IPS-18a (cell line): ENCODE measurements around the gene RAB30.

Experiments used
- H3K27ac ChIP-seq: one replicate; pipeline ENCODE4 v1.5.1; 2013; ENCODE audit warnings: low read length
- H3K27me3 ChIP-seq: one replicate; pipeline ENCODE4 v1.6.1; 2013; ENCODE audit warnings: mild to moderate bottlenecking, low read length; ENCODE audit not compliant: control insufficient read depth, insufficient read depth
- H3K36me3 ChIP-seq: one replicate; pipeline ENCODE4 v1.6.1; 2013; ENCODE audit warnings: low read depth, low read length; ENCODE audit not compliant: control insufficient read depth
- H3K4me1 ChIP-seq: one replicate; pipeline ENCODE4 v1.6.1; 2013; ENCODE audit warnings: low read depth, low read length; ENCODE audit not compliant: control insufficient read depth
- H3K4me3 ChIP-seq: one replicate; pipeline ENCODE4 v1.5.1; 2013; ENCODE audit warnings: low read length
- H3K9ac ChIP-seq: one replicate; pipeline ENCODE4 v1.6.1; 2013; ENCODE audit warnings: mild to moderate bottlenecking, low read length, moderate library complexity
- H3K9me3 ChIP-seq: one replicate; pipeline ENCODE4 v1.6.1; 2013; ENCODE audit warnings: low read depth, low read length; ENCODE audit not compliant: control insufficient read depth

Gene RAB30

GRCh38 chr11:82992223-82992622 lies 79.5 kb downstream of the RAB30 start:
- Histone ChIP-seq H3K4me3 (no peak overlapping the region), H3K36me3 (no peaks in the 10 kb centered on the region), H3K4me1 (no peaks in the 10 kb centered on the region), H3K9me3 (no peaks in the 10 kb centered on the region), H3K27me3 (no peaks in the 10 kb centered on the region), H3K27ac (no peak overlapping the region), H3K9ac (no peak overlapping the region)

- H3K9ac ChIP-seq, result no peak overlapping the region
- no peaks in the 10 kb centered on the region for H3K9me3 ChIP-seq
- no peaks in the 10 kb centered on the region for H3K36me3 ChIP-seq
- no peaks in the 10 kb centered on the region for H3K27me3 ChIP-seq
- H3K4me1 ChIP-seq, result no peaks in the 10 kb centered on the region
- H3K27ac ChIP-seq, result no peak overlapping the region
- H3K4me3 ChIP-seq, result no peak overlapping the region
Observed at GRCh38 chr11:82989628-82990404, 81.9 kb downstream of the RAB30 start.

- Histone ChIP-seq H3K9me3 (no peaks in the 10 kb centered on the region), H3K4me3 (no peak overlapping the region), H3K36me3 (no peaks in the 10 kb centered on the region), H3K27ac (no peak overlapping the region), H3K27me3 (no peaks in the 10 kb centered on the region), H3K4me1 (no peaks in the 10 kb centered on the region), H3K9ac (no peak overlapping the region)
Observed at GRCh38 chr11:82988936-82989627, 82.6 kb downstream of the RAB30 start.

GRCh38 chr11:82987997-82988396 lies 83.7 kb downstream of the RAB30 start:
- H3K4me1 ChIP-seq, result no peaks in the 10 kb centered on the region
- no peaks in the 10 kb centered on the region for H3K9me3 ChIP-seq
- H3K9ac ChIP-seq, result no peak overlapping the region
- no peaks in the 10 kb centered on the region for H3K36me3 ChIP-seq
- H3K27ac ChIP-seq, result no peak overlapping the region
- H3K4me3 ChIP-seq, result no peak overlapping the region
- no peaks in the 10 kb centered on the region for H3K27me3 ChIP-seq

GRCh38 chr11:82986446-82986845 lies 85.3 kb downstream of the RAB30 start:
- Histone ChIP-seq H3K27me3 (no peaks in the 10 kb centered on the region), H3K4me1 (no peaks in the 10 kb centered on the region), H3K4me3 (no peak overlapping the region), H3K9ac (no peak overlapping the region), H3K36me3 (no peaks in the 10 kb centered on the region), H3K27ac (no peak overlapping the region), H3K9me3 (no peaks in the 10 kb centered on the region)

GRCh38 chr11:82981852-82982251 lies 89.8 kb downstream of the RAB30 start:
- H3K4me3 ChIP-seq, result no peak overlapping the region
- H3K9me3 ChIP-seq, result no peaks in the 10 kb centered on the region
- H3K4me1 ChIP-seq, result no peaks in the 10 kb centered on the region
- H3K9ac ChIP-seq, result no peak overlapping the region
- H3K27me3 ChIP-seq, result no peaks in the 10 kb centered on the region
- no peaks in the 10 kb centered on the region for H3K36me3 ChIP-seq
- no peak overlapping the region for H3K27ac ChIP-seq

GRCh38 chr11:82980947-82981346 lies 90.8 kb downstream of the RAB30 start:
- no peaks in the 10 kb centered on the region for H3K27me3 ChIP-seq
- H3K27ac ChIP-seq, result no peak overlapping the region
- H3K36me3 ChIP-seq, result no peaks in the 10 kb centered on the region
- no peaks in the 10 kb centered on the region for H3K9me3 ChIP-seq
- no peaks in the 10 kb centered on the region for H3K4me1 ChIP-seq
- no peak overlapping the region for H3K4me3 ChIP-seq
- H3K9ac ChIP-seq, result no peak overlapping the region

GRCh38 chr11:82980292-82980691 lies 91.4 kb downstream of the RAB30 start:
- H3K27ac ChIP-seq, result no peak overlapping the region
- no peaks in the 10 kb centered on the region for H3K9me3 ChIP-seq
- H3K9ac ChIP-seq, result no peak overlapping the region
- H3K36me3 ChIP-seq, result no peaks in the 10 kb centered on the region
- no peak overlapping the region for H3K4me3 ChIP-seq
- H3K4me1 ChIP-seq, result no peaks in the 10 kb centered on the region
- H3K27me3 ChIP-seq, result no peaks in the 10 kb centered on the region

GRCh38 chr11:82979824-82980223 lies 91.9 kb downstream of the RAB30 start:
- H3K27me3 ChIP-seq, result no peaks in the 10 kb centered on the region
- no peak overlapping the region for H3K4me3 ChIP-seq
- no peaks in the 10 kb centered on the region for H3K4me1 ChIP-seq
- no peaks in the 10 kb centered on the region for H3K36me3 ChIP-seq
- H3K9ac ChIP-seq, result no peak overlapping the region
- H3K9me3 ChIP-seq, result no peaks in the 10 kb centered on the region
- H3K27ac ChIP-seq, result no peak overlapping the region

GRCh38 chr11:82978422-82979099 lies 93.1 kb downstream of the RAB30 start:
- H3K27ac ChIP-seq, result no peak overlapping the region
- H3K4me3 ChIP-seq, result no peak overlapping the region
- no peaks in the 10 kb centered on the region for H3K9me3 ChIP-seq
- no peaks in the 10 kb centered on the region for H3K4me1 ChIP-seq
- no peaks in the 10 kb centered on the region for H3K36me3 ChIP-seq
- no peaks in the 10 kb centered on the region for H3K27me3 ChIP-seq
- H3K9ac ChIP-seq, result no peak overlapping the region

- no peak overlapping the region for H3K27ac ChIP-seq
- H3K36me3 ChIP-seq, result no peaks in the 10 kb centered on the region
- H3K4me3 ChIP-seq, result no peak overlapping the region
- H3K9me3 ChIP-seq, result no peaks in the 10 kb centered on the region
- H3K9ac ChIP-seq, result no peak overlapping the region
- H3K4me1 ChIP-seq, result no peaks in the 10 kb centered on the region
- no peaks in the 10 kb centered on the region for H3K27me3 ChIP-seq
Observed at GRCh38 chr11:82976786-82977185, 94.9 kb downstream of the RAB30 start.
